Measurements from ENCODE around the gene ATP13A3.

DNA sequence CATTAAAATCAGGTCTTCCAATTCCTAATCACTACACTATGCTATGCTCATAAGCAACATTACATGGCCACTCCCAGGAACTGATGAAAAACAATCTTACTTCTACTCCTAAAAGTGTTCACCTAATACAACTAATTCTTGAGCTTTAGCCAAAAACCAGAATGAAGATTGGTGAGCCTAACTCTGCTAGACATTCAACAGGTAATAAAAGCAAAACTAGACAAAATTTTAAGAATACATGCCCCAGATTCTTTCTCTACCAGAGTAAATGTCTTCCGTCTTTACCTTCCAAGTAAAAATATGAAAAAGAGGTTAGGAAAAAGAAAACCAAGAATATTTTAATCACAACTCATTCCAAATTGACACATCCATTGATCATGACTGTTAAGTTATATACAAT is 31.3 kb downstream of the ATP13A3 start:
- TF ChIP-seq POLR2AphosphoS5 (IDR thresholded peaks at IDR 0.05; ENCODE audit: low read depth) = no peak
- TF ChIP-seq, protein P1, sequence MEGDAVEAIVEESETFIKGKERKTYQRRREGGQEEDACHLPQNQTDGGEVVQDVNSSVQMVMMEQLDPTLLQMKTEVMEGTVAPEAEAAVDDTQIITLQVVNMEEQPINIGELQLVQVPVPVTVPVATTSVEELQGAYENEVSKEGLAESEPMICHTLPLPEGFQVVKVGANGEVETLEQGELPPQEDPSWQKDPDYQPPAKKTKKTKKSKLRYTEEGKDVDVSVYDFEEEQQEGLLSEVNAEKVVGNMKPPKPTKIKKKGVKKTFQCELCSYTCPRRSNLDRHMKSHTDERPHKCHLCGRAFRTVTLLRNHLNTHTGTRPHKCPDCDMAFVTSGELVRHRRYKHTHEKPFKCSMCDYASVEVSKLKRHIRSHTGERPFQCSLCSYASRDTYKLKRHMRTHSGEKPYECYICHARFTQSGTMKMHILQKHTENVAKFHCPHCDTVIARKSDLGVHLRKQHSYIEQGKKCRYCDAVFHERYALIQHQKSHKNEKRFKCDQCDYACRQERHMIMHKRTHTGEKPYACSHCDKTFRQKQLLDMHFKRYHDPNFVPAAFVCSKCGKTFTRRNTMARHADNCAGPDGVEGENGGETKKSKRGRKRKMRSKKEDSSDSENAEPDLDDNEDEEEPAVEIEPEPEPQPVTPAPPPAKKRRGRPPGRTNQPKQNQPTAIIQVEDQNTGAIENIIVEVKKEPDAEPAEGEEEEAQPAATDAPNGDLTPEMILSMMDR (conservative IDR thresholded peaks at IDR 0.05; ENCODE audit: low read depth in 2 of 2) = no peak
- no peak for TF ChIP-seq EZH2phosphoT487 (IDR thresholded peaks at IDR 0.05; ENCODE audit: unreplicated experiment)
- TF ChIP-seq EZH2 (IDR thresholded peaks at IDR 0.05; ENCODE audit: low read depth, unreplicated experiment) = no peak
